NOMO-1 treated with dmso at 0.1 percent for 144 hours (cell line): Measurements from ENCODE around the gene TYRP1.

ENCODE experiments used
- DNase-seq: peaks from one replicate; lab custom pipeline; 2025; ENCODE audit not compliant: unreplicated experiment; lab: John Stamatoyannopoulos, UW

Gene TYRP1

DNA sequence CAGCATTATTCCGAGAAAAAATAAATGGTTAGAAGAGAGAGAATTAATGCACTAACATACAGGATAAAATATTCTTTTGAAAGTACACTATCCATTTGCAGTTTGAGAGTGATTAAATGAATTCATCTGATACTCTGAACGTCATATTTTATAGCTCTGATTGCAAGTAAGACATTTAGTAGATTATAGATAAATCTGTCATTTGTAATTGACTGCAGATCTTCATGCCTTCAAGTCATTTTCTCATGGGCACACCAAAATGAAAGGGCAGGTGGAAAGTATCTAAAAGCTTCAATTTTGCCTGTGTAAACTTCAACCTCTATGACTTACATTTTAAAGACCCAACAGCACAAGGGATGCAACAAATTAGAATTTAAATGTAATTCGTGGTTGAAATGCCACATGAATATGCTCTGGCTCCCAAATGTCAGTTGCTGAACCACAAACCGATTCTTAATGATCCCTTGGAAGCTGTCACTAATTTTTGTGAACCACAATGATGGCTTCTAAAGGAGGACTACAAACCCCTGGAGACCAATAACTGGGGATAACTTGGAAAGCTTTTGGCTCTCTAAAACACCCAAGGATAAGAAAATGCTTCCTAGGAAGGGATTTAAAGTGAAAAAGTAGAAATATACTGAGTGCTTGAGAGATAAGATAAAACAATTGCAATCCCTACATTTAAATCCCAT, 3.9 kb downstream of the TYRP1 start:
- no peak for DNase-seq

DNA sequence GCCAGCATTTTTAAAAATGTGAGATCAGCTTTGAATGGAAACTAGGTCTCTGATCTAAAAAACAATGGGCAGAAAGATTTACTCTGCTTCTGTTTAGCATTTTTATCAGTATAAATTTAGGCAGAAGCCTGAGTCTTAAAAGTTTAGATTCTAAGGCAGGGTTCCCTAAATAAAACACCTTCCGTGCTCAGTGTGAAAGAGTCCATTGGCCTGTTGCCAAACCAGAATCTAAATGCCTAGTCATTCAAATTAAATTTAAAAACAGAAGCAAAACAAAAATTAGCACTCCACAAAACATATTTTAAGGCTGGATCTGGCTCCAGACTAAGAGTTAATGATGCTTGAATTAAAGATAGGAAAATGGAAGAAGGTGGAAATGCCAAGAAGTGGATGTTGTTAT, 4.5 kb downstream of the TYRP1 start:
- peak; percentile 2 for DNase-seq

DNA sequence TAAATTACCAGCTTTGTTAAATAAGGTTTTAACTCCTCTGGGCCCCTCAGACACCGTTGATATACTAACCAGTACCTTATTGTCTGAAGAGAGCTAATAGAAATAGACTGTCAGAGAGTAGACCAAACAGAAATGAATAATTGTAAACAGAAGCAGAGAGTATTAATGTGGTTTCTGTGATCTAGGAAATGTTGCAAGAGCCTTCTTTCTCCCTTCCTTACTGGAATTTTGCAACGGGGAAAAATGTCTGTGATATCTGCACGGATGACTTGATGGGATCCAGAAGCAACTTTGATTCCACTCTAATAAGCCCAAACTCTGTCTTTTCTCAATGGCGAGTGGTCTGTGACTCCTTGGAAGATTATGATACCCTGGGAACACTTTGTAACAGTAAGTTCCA, 5.1 kb downstream of the TYRP1 start:
- DNase-seq: no peak

DNA sequence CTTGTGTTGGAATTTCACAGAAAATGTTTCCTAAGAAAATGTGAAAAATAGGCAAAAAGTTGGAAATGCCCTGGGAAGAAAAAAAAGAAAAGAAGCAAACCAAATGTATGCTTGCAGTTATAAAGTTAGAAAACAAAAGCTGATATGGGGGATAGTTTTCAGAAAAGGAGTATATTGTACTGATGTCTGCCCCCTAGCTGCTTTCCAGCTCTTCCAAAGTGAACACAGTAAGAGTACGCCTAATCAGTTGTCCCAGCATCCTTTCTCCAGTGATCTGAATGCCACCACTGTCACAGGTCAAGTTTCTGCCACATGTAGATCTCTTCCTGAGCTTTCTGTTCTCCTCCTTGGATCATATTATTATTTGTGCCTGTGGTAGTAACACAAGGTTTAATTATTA, 5.8 kb downstream of the TYRP1 start:
- no peak for DNase-seq

DNA sequence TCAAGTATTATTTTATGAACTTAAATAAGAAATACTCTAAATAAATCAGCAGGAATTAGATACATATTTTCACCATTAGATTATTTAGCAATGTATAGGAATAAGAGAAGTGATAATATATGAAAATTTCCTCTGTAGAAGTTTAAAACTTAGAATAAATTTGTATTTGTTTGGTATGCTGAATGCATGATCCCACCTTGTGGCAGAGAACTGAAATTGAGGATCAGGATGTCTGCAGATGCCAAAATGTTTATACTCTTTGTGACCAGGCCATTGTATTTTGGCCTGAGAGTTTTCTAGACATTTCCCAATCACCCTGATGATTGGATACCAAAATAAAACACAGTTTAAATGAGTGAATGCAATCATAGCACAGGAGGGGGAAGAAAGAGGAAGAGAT, 6.3 kb downstream of the TYRP1 start:
- no peak for DNase-seq

DNA sequence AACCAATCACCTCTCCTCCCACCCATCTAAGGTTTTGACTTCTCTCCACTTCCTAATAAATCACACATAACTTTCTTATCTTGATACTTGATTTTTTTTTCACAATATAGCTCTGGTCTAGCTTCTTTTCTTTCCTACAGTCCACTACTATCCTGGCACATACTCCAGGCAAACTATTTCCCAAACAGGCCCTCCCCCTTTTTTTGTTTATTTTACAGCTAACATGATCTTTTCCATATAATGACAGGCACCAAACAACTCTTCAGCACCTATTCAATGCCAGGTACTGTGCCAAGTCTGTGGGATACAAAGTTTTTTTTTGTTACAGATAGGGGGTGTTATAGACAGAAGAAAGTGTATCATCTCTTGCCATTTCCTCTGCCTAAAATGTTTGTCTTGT, 7.9 kb downstream of the TYRP1 start:
- no peak for DNase-seq

DNA sequence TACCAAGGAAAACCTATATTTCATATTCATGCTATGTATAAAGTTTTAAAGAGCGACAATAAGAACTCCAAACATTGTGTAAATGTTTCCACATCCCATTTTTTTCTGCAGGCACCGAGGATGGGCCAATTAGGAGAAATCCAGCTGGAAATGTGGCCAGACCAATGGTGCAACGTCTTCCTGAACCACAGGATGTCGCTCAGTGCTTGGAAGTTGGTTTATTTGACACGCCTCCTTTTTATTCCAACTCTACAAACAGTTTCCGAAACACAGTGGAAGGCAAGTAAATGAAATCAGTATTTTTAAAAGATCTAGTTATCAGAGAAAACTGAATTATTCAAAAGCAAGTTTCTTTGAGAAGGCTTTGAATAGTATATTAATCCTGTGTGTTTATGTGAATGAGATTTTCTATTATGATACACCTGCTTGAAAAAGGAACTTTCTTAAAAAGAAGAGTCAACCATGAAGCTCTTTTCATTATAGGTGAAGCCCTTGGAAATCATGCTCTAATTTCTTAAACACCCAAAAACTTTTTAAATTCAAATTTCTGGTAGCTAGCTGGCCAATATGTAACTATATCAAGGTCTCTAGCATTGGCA, 9.1 kb downstream of the TYRP1 start:
- no peak for DNase-seq

DNA sequence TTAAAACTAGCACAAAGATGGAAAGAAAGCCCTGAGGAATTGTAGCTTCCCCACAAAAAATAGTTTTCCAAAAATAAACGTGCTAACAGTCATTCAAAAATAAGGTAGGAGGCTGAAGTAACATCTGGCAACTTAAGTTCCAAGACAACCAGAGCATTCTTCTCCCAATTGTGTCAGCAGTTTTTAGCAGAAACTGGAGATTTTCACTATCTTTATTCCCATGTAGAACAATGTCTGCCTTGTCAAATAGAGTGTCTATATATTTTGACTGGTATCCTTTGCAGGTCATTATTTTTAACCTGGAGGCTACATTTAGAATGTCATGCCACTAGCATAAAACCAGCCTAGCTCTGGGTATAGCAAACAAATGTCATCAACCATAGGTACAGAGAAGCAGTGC, 10.8 kb downstream of the TYRP1 start:
- DNase-seq: no peak

DNA sequence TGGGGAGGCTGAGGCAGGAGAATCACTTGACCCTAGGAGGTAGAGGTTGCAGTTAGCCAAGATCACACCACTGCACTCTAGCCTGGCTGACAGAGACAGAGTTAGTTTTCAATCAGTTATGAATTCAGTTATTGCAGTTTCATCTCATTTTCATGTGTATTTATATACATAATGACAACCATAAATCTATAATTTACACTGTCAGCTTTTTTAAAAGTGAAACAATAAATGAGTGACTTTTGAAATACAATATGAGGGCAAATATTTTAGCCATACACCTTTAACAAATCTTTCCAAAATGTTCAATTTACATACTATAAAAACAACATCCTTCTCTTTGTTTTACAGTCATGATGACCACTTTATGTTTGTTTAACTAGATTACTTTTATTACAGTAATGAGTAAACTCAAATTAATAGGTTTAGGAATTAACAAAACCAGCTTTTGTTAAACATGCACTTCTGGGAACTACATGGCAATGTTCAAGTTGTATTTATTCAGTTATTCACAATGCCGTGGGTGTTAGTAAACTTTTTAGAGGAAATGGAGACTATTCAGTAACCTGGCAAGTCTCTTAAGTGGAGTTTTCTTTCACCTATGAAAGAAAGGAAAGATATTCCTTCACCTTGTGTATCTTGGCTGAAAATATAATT, 12.7 kb downstream of the TYRP1 start:
- no peak for DNase-seq

DNA sequence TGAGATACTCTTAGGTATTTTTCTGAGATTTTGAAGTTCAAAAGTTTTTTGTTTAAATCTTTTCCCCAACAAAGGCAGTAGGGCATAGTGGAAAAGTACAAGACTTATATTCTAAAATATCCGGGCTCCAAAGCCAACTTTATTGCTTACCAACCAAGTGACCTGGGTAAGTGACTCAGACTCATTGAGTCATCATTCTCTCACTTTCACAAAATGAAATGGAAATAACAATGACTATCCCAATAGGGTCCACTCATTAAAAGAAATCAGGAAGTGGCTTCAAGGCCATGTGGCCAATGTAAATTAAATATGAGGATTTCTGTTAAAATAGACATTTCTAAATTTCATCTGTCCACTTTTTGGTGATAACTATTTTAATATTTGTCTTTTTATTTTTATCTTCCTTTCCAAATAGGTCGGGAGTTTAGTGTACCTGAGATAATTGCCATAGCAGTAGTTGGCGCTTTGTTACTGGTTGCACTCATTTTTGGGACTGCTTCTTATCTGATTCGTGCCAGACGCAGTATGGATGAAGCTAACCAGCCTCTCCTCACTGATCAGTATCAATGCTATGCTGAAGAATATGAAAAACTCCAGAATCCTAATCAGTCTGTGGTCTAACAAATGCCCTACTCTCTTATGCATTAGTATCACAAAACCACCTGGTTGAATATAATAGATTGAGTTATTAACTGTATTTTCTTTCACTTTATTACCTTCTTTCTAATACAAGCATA, 15.5 kb downstream of the TYRP1 start:
- no peak for DNase-seq

DNA sequence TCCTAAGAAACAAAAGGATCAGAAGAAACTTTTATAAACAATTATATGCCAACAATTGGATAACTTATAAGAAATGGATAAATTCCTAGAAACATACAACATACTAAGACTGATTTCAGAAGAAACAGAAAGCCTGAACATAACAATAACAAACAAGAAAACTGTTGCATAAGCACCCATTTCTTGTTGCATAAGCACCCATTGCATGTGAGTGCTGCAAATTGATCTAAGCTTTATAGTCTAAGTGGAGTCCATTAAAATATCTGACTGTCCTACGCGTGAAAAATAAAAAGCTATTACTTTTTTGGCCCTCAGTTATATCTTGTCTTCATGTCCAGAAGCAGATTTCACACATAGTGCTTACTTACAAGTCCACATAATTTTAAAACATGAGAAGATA, 19.3 kb downstream of the TYRP1 start:
- DNase-seq: no peak

DNA sequence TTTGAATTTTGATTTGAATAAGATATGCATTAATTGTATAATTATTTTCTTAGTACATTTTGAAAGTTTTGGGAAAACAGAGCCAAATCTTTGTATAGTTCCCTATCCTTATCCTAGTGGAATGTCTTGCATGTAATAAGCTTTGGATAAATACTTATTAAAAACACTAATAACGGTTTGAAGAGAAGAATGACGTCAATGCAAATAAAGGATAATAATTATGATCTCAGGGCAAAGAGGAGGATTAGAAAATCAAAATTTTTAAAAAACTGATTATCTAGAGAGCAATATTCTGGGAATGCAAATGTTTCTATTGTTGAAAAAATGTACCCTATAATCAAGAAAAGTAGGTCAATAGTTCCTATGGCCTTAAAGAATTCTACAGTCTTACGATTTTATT, 22.1 kb downstream of the TYRP1 start:
- DNase-seq: no peak

DNA sequence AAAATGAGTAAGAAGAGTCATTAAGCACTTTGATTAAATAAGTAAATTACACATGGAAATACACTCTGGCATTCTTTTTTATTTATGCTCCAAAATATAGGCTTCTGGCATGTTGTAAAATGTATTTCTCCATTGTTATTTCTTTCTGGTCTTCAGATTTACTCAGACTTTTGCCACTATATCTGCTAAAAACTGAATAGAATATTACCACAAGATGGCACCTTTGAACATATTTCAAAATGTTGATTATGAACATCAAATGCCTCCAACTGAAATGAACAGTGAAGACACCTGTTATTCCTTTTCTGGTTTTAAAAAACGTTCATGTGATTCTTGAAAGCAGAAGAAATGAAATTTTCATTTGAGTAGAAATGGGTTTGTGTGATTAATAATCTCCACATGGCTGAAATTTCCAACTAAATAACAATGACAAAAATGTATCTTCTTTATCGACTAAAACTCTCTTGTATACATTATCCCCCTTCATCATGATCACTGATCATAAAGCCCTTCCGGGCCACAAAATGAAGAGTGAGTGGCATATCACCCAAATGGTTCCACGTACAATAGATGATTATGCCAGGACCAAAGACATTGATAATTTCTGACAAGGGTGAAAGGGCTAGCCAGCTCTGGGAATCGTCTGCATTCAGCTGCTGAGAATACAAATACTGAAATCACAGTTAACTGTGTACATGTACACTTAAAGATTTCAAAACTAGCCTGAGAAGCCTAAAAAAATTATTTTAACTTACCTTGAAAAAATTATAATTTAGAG, 23.8 kb downstream of the TYRP1 start:
- DNase-seq: no peak

DNA sequence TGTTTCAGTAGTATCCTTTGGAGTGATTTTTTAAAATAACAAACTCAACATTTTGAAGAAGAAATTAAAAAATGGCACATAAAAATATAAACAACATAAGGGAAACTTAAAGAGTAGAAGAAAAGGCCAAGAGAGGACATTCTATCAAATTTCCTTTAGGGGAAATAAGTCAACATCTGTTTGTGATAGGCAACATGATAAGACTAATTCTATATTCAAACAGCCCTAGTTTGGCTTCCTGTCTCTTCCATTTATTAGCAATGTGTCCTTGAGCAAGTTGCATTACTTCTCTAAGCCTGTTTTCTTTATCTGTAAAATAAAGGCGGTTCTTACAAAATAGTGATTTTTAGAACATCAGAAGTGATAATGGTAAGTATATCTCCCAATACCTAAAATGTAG, 24.7 kb downstream of the TYRP1 start:
- no peak for DNase-seq

DNA sequence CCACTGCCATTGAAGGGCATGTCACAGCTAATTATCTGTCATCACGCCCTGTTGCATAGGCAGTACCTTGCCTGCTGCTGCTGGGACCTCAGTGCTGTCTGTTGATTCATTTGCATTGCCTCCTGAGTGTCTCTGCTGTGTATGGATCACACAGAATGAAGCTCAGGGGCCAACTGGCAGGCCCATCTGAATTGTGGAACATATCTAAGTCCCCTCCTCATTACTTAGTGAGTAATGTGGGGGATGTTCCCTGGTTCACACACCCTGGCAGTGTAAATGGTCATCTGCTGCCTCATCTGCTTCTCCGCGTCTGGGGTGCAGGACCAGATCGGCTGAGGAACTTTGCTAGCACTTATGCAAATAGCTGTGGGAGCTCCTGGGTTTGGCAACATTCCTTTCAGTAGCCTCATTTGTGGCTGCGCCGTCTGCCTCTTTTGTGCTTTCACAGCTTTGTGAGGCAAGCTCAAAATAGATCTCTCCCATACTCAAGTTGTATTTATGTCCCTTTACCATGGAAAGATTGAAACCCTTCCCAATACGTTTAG, 25.4 kb downstream of the TYRP1 start:
- no peak for DNase-seq

DNA sequence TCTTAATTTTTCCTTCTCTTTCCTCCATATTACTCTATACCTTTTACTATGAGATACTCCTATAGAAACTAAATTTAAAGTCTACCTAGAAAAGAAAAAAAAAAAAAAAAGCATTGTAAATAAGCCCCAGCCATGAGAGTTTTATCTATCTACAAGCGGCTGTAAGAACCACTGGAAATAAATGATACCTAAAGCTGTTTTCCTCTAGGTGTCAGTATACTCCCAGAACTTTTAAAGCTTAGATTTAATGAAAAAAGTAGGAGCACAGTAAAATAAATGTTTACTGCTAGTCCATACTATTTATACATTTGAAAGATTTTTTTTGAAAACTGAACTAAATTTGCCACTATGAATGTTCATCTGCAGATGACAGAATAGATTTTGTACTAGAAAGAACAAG, 26.2 kb downstream of the TYRP1 start:
- no peak for DNase-seq

DNA sequence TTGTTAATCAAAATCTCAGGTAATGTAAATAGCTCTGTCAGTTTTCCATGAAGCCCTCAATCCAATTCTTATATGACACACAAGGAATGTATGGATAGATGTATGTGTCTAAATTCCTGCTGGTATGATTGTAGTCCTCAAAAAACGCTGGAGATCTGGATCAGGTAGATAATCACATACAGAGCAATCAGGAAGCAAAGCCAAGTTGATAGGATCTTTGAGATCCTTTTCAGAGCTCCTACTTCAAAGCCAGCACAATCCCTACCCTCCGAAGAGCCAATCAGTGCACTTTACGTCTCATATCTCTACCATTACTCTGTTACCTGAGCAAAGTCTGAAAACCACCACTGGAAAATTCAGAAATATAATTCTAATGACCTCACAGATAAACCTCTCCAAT, 27.4 kb downstream of the TYRP1 start:
- no peak for DNase-seq

DNA sequence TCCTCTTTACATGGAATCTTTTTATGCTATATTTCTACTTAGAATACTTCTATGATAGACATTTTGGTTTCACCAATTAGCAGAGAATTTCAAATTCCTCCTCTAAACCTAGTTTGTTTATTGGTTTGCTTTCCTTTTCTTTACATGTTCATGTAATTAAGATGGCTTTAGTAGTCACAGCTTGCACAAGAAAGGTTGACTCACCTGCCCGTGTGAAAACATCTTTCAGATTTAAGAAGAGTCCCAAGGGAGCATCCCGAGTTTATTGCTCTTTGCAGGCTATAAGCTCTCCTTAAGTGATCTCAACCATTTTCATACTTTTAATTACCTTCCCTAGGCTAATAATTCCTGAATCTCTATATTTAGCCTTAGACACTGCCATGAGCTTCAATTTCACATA, 28.9 kb downstream of the TYRP1 start:
- no peak for DNase-seq

DNA sequence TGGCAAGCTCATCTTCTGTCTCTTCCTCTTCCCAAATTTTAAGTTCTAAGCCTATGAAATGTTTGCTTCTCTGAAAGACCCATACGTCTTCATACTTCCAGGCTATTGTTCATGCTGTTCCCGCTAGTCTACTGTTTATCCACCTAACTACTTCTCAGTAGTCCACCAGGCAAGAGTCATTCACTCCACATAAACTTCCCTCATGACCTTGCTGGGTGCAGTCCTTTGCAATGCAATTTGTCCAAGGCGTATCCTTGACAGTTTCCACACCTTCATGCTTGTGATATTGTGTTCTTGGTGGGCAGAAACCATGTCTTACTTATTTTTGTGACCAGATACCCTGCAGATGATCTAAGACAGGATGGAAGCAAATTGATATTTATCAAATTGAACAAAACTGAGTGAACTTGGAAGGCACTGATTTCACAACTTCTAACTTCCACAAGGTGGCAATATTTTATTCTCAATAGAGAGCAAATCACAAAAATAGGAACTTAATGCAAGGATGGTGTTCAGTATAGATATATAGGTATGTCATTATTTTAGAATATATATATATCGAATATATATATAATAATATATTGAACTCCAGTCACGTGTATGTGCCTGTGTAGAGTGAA, 30.3 kb downstream of the TYRP1 start:
- DNase-seq: no peak

DNA sequence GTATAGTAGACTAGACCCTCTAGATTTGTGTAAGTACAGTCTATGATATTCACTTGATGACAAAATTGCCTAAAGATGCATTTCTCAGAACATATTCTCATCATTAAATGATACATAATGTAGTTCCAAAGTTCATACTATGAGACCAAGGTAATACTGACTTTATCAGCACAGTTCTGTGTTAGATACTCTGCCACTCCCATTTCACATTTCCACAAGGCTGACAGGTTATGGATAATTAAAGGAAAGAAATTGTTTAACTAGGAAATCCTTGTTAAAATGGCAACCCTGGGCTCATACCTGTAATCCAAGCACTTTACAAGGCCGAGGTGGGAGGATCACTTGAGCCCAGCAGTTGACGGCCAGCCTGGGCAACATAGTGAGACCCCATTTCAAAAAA, 33.6 kb downstream of the TYRP1 start:
- DNase-seq: no peak

DNA sequence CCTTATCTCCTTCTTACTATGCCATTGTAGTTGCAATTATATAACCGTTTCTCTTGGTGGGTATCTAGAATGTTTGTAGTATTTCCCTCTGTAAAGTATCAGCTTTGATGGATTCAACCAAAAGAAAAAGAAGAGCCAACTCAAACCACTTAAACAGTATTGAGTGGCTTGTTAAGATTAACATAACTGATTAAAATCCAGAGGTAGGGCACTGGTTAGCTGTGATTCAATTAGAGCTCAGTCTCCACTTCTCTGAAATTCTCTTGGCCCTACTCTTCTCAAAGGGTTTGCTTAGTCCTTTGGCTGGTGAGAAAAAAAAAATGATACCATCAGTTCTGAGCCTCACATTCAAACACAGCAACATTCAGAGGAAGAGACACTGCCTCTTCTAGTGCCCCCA, 37.0 kb downstream of the TYRP1 start:
- no peak for DNase-seq
